Skin epidermis (tissue), 12 donors: ENCODE data around the gene ABCF2.

ENCODE experiments used
- H3K27ac ChIP-seq, 21 experiments: fragments of 200-600 bp; sonication (generic) in 11 of 21; one replicate each; pipeline ENCODE4 v1.5.0; 2020; ENCODE audit warnings: mild to moderate bottlenecking in 3 of 21, inconsistent platforms in 2 of 21, moderate library complexity in 2 of 21
- H3K4me3 ChIP-seq, 7 experiments: fragments of 200-600 bp; sonication (generic) in 2 of 7; one replicate each; pipeline ENCODE4 v1.5.0; 2020; ENCODE audit warnings: inconsistent platforms in 2 of 7, mild to moderate bottlenecking in 2 of 7, moderate library complexity in 1 of 7

Gene ABCF2

GRCh38 chr7:151232091-151232916 lies 5.3 kb upstream of the ABCF2 start, which contains the start of gene CHPF2:
CHPF2 (plus strand) TSS chr7:151232483; CDS start chr7:151234012, 1,529 bp downstream.
- Histone ChIP-seq H3K27ac (peak within 1 kb of the TSS; percentile 47 to 97 (median 90)), H3K4me3 (peak within 1 kb of the TSS; percentile 82 to 100 (median 96))

GRCh38 chr7:151231080-151231479 lies 4.1 kb upstream of the ABCF2 start:
- H3K4me3 ChIP-seq, result no peak overlapping the region
- H3K27ac ChIP-seq, result no peak overlapping the region

- Histone ChIP-seq H3K4me3 (no peak overlapping the region), H3K27ac (no peak overlapping the region)
Observed at GRCh38 chr7:151229249-151229648, 2.2 kb upstream of the ABCF2 start.

GRCh38 chr7:151228024-151228866 lies 1.2 kb upstream of the ABCF2 start:
- Histone ChIP-seq H3K27ac (peak overlapping the region in 18 of 21 experiments; percentile 37 to 94 (median 83)), H3K4me3 (peak overlapping the region in 5 of 7 experiments; percentile 65 to 89 (median 84))

DNA sequence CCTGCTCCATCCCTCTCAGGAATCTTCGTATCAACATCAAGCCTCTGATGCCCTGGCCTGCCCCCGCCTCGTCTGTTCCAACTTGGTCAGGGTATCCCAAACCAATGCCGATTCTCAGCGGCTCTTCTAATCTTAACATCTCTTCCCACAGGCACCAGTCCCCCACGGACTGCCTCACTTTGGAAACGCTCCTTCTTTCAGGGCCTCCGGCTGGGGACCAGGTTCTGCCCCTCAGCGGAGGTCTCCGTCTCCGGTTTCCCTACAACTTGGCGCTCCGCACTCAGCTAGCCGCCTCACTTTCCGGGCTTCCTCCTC lies 488 bp downstream of the ABCF2 start:
- Histone ChIP-seq H3K27ac (peak overlapping the region; percentile 33 to 94 (median 84)), H3K4me3 (peak overlapping the region; percentile 65 to 93 (median 84))

GRCh38 chr7:151225948-151226510 lies 976 bp downstream of the ABCF2 start:
- peak overlapping the region in 11 of 21 experiments; percentile 75 to 94 (median 87) for H3K27ac ChIP-seq

GRCh38 chr7:151223728-151224127 lies 3.3 kb downstream of the ABCF2 start:
- Histone ChIP-seq H3K4me3 (no peak overlapping the region), H3K27ac (no peak overlapping the region)

More at GRCh38 chr7:151225948-151226510, 976 bp downstream of the ABCF2 start:
- peak overlapping the region; percentile 65 to 93 (median 84) for H3K4me3 ChIP-seq

DNA sequence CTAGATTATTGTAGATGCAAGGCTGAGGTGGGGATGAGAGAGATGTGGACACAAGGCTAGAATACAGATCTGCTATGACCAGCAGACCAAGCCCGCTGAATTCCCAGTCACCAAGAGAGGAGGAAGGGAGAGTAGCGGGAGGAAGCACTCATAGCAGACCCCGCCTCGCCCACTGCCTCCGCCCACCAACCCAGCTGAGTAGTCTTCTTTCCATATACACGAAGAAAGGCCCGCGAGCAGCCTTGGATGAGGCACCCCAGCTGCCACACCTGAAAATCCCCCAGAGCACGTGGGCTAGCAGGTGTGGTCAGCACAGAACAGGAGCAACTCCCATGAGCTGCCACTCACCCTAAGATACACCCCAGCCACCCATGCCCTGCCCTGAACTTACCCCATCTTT lies 8.8 kb downstream of the ABCF2 start:
- Histone ChIP-seq H3K27ac (no peak overlapping the region), H3K4me3 (no peak overlapping the region)

DNA sequence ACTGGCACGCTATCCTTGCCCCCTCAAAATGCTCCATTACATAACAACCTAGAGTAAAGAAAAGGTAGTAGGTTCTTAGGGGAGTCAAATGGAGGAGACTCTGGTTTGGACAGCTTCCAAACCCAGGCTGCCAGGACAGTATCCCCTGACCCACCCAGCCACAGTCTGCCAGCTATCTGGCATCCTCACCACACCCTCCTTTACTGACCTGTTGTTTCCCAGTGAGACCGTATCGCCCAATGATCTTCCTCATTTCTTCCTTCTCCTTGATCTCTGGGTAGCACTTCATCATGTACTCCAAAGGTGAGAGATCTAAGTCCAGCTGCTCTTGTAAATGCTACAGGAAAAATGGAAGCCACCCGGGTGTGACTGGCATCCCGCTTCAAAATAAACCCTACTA lies 11.6 kb downstream of the ABCF2 start:
- Histone ChIP-seq H3K4me3 (no peak overlapping the region), H3K27ac (no peak overlapping the region)

DNA sequence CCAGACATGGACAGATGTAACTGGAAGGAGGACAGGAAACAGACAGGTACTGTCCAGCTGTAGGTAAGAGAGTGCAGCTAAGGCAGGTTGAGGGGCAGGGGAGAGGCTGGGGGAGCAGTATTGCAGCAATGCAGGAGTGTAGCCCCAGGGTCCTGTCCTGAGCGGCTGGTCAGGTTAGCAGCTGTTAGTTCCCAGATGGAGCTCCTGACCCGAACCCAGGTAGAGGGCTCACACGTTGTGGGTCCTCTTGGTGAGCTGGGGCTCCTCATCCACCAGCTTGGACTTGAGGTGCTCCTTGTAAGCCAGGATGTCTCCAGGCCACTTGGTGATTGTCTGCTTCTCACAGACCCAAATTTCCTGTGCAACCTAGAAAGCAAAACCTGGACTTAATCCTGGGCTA lies 13.2 kb downstream of the ABCF2 start:
- Histone ChIP-seq H3K4me3 (no peak overlapping the region), H3K27ac (no peak overlapping the region)

GRCh38 chr7:151212626-151213025 lies 14.4 kb downstream of the ABCF2 start:
- Histone ChIP-seq H3K27ac (no peak overlapping the region), H3K4me3 (no peak overlapping the region)

GRCh38 chr7:151211155-151211772 lies 15.7 kb downstream of the ABCF2 start:
- H3K27ac ChIP-seq, result no peak overlapping the region

GRCh38 chr7:151210087-151210854 lies 16.7 kb downstream of the ABCF2 start, which contains the start of gene H2BK1:
H2BK1 (minus strand) TSS chr7:151210488; CDS start chr7:151210318, 170 bp downstream.
- Histone ChIP-seq H3K27ac (no peak within 1 kb of the TSS), H3K4me3 (no peak within 1 kb of the TSS)

More at GRCh38 chr7:151211155-151211772, 15.7 kb downstream of the ABCF2 start:
- no peak overlapping the region for H3K4me3 ChIP-seq

GRCh38 chr7:151209588-151209987 lies 17.4 kb downstream of the ABCF2 start:
- Histone ChIP-seq H3K4me3 (no peak overlapping the region), H3K27ac (no peak overlapping the region)

DNA sequence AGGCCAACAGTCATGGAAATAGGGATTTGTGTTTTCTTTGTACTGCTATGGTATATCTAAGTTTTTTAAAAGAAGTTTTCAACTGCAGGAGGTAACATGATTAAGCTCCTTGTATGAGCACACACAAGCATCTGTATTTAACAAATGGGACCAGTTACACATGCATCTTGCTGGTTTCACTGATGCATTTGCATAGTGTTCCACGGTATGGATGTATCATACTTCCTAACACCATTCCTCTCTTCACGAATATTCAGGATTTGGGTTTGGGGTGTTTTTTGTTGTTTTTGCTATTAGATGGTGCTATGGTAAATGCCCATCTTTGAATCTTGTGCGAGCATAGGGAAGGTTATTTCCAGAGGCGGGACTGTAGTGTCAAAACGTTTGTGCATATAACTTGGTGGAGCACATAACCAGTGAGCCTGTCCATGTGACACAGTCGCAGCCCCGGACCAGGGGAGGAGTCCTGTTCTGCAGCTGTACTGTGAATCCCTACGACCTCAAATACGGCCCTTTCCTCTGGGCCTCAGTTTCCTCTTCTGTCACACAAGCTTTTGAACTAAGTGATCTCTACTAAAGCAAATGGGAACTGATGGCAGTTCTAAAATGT lies 18.6 kb downstream of the ABCF2 start:
- Histone ChIP-seq H3K27ac (peak overlapping the region in 1 of 21 experiments; percentile 33), H3K4me3 (no peak overlapping the region)

DNA sequence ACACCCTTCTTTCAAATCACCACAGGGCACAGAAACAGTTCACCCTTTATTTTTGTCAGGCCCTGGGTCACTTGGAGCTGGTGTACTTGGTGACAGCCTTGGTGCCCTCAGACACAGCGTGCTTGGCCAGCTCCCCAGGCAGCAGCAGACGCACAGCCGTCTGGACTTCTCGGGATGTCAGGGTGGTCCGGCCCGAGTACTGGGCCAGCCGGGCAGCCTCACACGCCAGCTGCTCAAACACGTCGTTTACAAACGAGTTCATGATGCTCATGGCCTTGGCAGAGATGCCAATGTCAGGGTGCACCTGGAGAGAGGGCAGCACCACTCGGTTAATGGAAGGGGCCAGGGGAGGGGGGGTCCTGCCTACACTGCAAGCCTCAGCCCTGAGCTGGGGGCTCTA lies 19.2 kb downstream of the ABCF2 start:
- H3K27ac ChIP-seq, result peak overlapping the region in 2 of 21 experiments; percentile 33 to 36
- H3K4me3 ChIP-seq, result no peak overlapping the region

DNA sequence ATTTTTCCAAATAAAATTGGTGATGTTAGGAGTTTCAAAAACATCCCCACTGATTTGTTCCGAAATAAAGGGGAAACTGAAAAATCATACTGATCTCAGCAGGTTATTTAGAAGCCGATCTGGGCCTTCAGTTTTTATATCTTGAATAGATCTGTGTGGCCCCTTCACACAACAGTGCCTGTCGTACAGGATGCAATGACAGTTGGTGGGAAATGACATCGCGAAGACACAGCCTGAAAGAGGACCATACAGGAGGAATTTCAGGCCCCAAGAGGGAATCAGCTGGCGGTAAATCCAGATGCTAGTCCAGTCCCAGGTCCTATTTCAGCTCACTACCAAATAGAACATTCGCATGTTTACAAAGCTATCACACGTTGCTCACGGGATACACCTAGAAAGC lies 19.7 kb downstream of the ABCF2 start:
- Histone ChIP-seq H3K4me3 (no peak overlapping the region), H3K27ac (peak overlapping the region in 2 of 21 experiments; percentile 33 to 36)

GRCh38 chr7:151206914-151207313 lies 20.1 kb downstream of the ABCF2 start:
- H3K4me3 ChIP-seq, result no peak overlapping the region
- H3K27ac ChIP-seq, result peak overlapping the region in 3 of 21 experiments; percentile 0 to 42 (median 18)

- Histone ChIP-seq H3K4me3 (no peak overlapping the region), H3K27ac (no peak overlapping the region)
Observed at GRCh38 chr7:151205730-151206129, 21.3 kb downstream of the ABCF2 start.
